Prostate gland (tissue), 2 donors: ENCODE results near the gene PDE1C. TPM values are rescaled to one million over a fixed set of nuclear protein-coding genes. Genes with fewer than 3 reads are reported as not detected.

Source experiments
- DNase-seq: peaks from one replicate; pipeline ENCODE4 v3.0.0-alpha.2; 2019; ENCODE audit warnings: low spot score
- H3K27ac ChIP-seq, 2 donors: fragments of 200-600 bp; sonication (generic); 2 replicates each; pipeline ENCODE4 v1.5.1; 2017 to 2019
- H3K27me3 ChIP-seq: fragments of 200-600 bp; sonication (generic); replicated peaks from 2 replicates; pipeline ENCODE4 v1.5.1; 2019; ENCODE audit not compliant: insufficient read depth
- H3K36me3 ChIP-seq, 2 donors: fragments of 200-600 bp; sonication (generic); 1 replicate in 1 of 2; 2 replicates in 1 of 2; pipeline versions ENCODE4 v1.5.1 to v1.8.1; 2017 to 2019
- H3K4me1 ChIP-seq: fragments of 200-600 bp; sonication (generic); replicated peaks from 2 replicates; pipeline ENCODE4 v1.5.1; 2019
- H3K4me3 ChIP-seq, 2 donors: fragments of 200-600 bp; sonication (generic); 2 replicates each; pipeline ENCODE4 v1.5.1; 2017 to 2019
- H3K9me3 ChIP-seq: fragments of 200-600 bp; sonication (generic); 2 replicates; pipeline ENCODE4 v1.5.1; 2017
- POLR2A ChIP-seq: fragments of 450-650 bp; IDR thresholded peaks from one replicate; pipeline ENCODE4 v1.6.1; 2016; ENCODE audit warnings: antibody characterized with exemption, mild to moderate bottlenecking
- POLR2AphosphoS5 ChIP-seq: sonication (generic); formaldehyde crosslinking; IDR thresholded peaks from one replicate; pipeline ENCODE4 v1.6.1; 2017; ENCODE audit warnings: antibody characterized with exemption
- WGBS: methylation state at CpG from one replicate; pipeline ENCODE4 v1.1.5; 2018; 5-methylcytosine and 5-hydroxymethylcytosine counted together
- intact Hi-C: fragments of 100-400 bp; cut with DNase I; formaldehyde crosslinking; loops from one replicate; pipeline ENCODE4 v1.14.2; 2022
- total RNA-seq, 2 donors: library from RNA; depleted of rRNA; stranded (reverse); fragments of >200 nt; gene quantifications; one replicate each; pipeline ENCODE4 v1.1.0, GENCODE V29; 2016
- TF ChIP-seq, protein P1 (sequence below), 4 experiments: fragments of 200-600 bp in 2 of 4; fragments of 450-650 bp in 2 of 4; sonication (generic) in 2 of 4; IDR thresholded peaks; 1 replicate in 3 of 4; 2 replicates in 1 of 4; pipeline ENCODE4 v1.5.1; 2016 to 2019; ENCODE audit warnings: antibody characterized with exemption in 4 of 4, mild to moderate bottlenecking in 2 of 4, moderate library complexity in 2 of 4

PDE1C gene
- total RNA-seq, 2 donors from 2014 or later, result 2.4 to 4.2 TPM

DNA sequence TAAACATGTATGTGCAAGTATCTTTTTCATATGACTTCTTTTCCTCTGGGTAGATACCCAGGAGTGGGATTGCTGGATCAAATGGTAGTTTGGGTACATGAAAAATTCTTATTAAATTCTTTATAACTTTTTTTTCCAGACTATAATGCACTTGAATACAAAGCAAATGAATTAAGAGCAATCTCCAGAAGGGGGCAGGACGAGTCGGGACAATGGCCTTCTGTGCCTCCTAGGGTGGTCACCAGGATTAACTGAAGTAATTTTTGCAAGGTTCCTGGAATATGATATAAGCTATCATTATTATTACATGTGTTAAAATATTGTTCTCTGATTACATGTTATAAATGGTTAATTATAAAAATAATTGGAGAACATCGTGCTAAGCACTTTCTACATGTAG lies 256.0 kb downstream of the PDE1C start:
- WGBS, result 74% methylated on average over 3 of the region's 3 CpGs
- Histone ChIP-seq H3K36me3 (no peaks in the 10 kb centered on the region), H3K4me3 (no peak overlapping the region), H3K4me1 (no peaks in the 10 kb centered on the region), H3K9me3 (no peaks in the 10 kb centered on the region), H3K27me3 (no peaks in the 10 kb centered on the region), H3K27ac (no peak overlapping the region)
- DNase-seq, result no peak
- TF ChIP-seq, protein P1, sequence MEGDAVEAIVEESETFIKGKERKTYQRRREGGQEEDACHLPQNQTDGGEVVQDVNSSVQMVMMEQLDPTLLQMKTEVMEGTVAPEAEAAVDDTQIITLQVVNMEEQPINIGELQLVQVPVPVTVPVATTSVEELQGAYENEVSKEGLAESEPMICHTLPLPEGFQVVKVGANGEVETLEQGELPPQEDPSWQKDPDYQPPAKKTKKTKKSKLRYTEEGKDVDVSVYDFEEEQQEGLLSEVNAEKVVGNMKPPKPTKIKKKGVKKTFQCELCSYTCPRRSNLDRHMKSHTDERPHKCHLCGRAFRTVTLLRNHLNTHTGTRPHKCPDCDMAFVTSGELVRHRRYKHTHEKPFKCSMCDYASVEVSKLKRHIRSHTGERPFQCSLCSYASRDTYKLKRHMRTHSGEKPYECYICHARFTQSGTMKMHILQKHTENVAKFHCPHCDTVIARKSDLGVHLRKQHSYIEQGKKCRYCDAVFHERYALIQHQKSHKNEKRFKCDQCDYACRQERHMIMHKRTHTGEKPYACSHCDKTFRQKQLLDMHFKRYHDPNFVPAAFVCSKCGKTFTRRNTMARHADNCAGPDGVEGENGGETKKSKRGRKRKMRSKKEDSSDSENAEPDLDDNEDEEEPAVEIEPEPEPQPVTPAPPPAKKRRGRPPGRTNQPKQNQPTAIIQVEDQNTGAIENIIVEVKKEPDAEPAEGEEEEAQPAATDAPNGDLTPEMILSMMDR (IDR thresholded peaks at IDR 0.05), result no peak
- no peak for TF ChIP-seq POLR2AphosphoS5
- no peak for TF ChIP-seq POLR2A
- intact Hi-C loops, result no loop called here

DNA sequence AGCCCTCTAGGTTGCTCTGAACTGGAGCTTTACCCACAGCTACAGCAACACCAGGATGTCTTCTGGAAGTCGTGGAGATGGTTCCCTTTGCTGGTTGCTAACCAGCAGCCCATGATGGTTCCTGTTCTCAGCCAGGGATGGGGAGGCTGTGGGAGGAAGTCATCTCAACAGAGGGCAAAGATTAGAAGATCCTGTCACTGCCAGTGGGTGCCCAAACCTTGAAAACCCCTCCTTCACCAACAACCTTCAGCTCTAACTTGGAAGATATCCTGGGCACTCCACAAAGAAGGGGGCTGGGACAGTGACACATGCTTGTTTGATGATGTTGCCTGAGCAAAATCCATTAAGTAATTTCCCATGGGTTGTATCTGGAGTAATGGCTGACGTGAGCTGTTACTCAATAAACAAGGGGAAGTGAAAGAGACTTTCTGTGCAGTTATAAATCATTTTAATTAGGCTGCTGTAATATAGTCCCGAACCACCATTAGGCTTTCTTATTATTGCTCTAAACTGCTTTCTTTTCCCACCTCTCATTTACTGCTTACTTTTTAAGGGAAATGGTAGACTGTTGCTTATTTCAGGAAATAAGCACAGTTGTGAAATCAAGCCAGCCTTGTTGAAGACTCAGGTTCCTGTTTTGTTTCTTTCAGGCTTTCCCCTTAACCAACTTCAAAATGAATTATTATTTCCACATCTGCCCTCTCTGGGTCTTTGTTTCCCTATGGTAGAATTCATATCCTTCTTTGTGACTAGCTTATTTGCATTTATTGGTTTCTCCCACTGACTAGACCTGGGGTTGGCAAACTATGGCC lies 258.4 kb downstream of the PDE1C start:
- Histone ChIP-seq H3K4me1 (no peaks in the 10 kb centered on the region), H3K4me3 (no peak overlapping the region), H3K36me3 (no peaks in the 10 kb centered on the region), H3K27me3 (no peaks in the 10 kb centered on the region), H3K9me3 (no peaks in the 10 kb centered on the region), H3K27ac (no peak overlapping the region)
- no peak for DNase-seq
- 39% methylated on average over 3 of the region's 3 CpGs for WGBS
- intact Hi-C loops, result no loop called here
- TF ChIP-seq, protein P1 (IDR thresholded peaks at IDR 0.05), result no peak
- no peak for TF ChIP-seq POLR2AphosphoS5
- TF ChIP-seq POLR2A, result no peak

DNA sequence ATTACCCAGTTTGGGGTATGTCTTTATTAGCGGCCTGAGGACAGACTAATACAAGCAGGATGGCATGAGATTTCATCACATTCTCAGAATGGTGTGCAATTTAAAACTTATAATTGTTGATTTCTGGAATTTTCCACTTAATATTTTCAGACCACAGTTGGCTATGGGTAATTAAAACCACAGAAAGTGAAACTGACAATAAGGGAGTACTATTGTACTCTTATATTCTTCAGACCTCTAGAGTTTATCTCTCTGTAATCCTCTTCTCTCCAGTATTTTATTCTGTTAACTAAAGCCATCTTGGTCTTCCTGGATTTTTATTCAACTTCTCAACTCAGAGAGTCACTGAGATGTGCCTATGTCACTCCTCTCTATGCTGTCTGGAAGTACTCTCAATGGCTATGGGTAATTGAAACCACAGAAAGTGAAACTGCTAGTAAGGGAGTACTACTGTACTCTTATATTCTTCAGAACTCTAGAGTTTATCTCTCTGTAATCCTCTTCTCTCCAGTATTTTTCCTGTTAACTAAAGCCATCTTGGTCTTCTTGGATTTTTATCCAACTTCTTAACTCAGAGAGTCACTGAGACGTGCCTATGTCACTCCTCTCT lies 264.9 kb downstream of the PDE1C start:
- Histone ChIP-seq H3K4me1 (no peaks in the 10 kb centered on the region), H3K36me3 (no peaks in the 10 kb centered on the region), H3K4me3 (no peak overlapping the region), H3K9me3 (no peaks in the 10 kb centered on the region), H3K27ac (no peak overlapping the region), H3K27me3 (no peaks in the 10 kb centered on the region)
- intact Hi-C loops, result no loop called here
- no peak for DNase-seq
- TF ChIP-seq POLR2AphosphoS5 (no peak), POLR2A (no peak)
- TF ChIP-seq, protein P1 (IDR thresholded peaks at IDR 0.05), result no peak
- 81% methylated on average over 2 of the region's 2 CpGs for WGBS

DNA sequence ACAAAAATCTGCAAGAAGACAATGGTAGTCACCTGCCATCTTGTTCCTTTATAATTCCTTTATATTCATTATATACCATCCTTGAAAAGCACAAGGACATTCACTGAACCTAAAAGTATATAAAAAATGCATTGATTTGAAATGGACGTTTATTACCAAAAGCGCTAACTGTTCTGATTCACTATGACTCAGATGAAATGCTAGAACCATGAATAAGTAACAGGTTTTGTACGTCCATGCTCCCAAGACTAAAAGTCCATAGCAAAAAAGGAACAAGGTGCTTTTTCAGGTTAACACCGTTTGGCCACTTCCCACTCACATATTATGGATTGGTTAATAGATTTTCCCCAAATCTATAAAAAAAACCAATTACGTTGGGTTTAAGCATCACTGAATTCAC lies 273.8 kb downstream of the PDE1C start:
- Histone ChIP-seq H3K4me1 (no peaks in the 10 kb centered on the region), H3K27ac (no peak overlapping the region), H3K4me3 (no peak overlapping the region), H3K9me3 (no peaks in the 10 kb centered on the region), H3K36me3 (no peaks in the 10 kb centered on the region), H3K27me3 (no peaks in the 10 kb centered on the region)
- WGBS, result 91% methylated on average over 5 of the region's 5 CpGs
- TF ChIP-seq, protein P1 (IDR thresholded peaks at IDR 0.05), result no peak
- TF ChIP-seq POLR2A, result no peak
- TF ChIP-seq POLR2AphosphoS5, result no peak
- no peak for DNase-seq
- intact Hi-C loops, result no loop called here
